HG03159 (cell line): ENCODE data around the gene ITPR3.
"Not testable (repeated sequence)": the region's sequence is repeated elsewhere in the genome, so short reads cannot be mapped to it uniquely, and the experiment has no call there.

Experiments used
- ATAC-seq: cut with Tn5 transposase; IDR thresholded peaks from one replicate; pipeline ENCODE4 v1.9.1; 2021; ENCODE audit warnings: mild to moderate bottlenecking, moderate library complexity; ENCODE audit not compliant: unreplicated experiment

The ITPR3 gene

GRCh38 chr6:33610779-33611732 lies 10.1 kb upstream of the ITPR3 start:
- no peak for ATAC-seq

GRCh38 chr6:33613146-33613794 lies 7.9 kb upstream of the ITPR3 start:
- no peak for ATAC-seq

DNA sequence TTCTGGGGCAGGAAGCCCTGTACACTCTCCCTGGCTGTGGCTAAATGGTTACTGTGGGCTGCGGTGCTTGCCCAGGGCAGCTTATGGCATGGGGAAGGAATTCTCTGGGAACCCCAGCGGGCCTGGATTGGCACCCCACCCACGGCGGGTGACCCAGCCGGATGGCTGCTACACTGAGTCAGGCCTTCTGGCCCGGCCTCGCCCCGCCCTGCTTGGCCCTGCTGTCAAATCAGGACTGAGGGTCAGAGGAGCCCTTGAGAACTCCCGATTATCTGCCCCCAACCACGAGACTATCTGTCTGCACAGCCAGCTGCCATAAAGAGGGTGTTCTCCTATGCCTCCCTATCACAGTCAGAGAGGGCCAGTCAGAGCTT lies 7.3 kb upstream of the ITPR3 start:
- no peak for ATAC-seq

DNA sequence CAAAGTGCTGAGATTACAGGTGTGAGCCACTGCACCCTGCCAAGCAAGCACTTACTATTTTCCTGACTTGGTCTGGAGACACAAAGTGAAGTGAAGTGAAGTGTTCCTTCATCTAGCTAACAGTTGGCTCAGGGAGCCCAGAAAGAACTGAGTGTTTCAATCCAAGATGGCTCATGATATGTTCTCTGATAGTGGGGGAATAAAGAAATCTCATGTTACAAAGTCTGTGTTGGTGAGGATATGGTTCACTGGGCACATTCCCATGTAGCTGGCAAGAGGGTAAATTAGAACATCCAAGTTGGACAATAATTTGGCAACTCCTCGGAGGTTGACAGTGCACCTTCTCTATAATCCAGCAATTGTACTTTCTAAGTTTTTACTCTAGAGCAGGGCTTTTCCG lies 5.0 kb upstream of the ITPR3 start:
- no peak for ATAC-seq

GRCh38 chr6:33616913-33617312 lies 4.2 kb upstream of the ITPR3 start:
- ATAC-seq: no peak

GRCh38 chr6:33619166-33619840 lies 1.8 kb upstream of the ITPR3 start:
- ATAC-seq: no peak

DNA sequence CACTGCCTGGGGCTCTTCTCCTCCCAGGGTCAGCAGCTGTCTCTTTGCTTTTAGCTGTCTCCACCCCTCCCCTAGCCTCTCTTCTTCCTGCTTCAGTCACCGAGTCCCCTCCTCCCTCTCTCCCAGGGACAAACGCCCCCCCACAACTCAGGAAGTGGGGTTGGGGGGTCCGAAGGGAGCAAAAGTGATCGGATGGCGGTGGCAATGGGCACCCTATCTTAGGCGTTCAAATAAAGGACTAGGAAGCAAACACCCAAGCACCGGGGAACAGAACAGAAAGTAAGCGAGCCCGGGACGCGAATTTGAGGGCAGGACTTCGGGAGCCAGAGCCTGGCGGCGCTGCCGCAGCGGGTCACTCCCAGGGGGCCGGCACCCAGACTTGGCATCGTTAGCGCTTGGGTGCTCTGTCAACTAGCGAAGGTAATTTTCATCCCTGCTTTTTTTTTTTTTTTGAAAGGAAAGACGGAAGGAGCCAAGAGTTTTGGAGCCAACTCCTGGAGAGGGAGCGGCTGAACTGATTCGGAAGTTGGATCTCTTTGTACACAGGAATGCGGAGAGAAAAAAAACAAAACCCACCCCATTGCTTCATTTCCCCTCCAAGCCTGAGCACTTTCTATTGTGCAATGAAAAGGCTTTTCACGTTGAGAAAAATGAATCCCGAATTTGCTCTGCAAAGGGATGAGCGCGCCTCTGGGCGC lies 815 bp upstream of the ITPR3 start:
- ATAC-seq: no peak

DNA sequence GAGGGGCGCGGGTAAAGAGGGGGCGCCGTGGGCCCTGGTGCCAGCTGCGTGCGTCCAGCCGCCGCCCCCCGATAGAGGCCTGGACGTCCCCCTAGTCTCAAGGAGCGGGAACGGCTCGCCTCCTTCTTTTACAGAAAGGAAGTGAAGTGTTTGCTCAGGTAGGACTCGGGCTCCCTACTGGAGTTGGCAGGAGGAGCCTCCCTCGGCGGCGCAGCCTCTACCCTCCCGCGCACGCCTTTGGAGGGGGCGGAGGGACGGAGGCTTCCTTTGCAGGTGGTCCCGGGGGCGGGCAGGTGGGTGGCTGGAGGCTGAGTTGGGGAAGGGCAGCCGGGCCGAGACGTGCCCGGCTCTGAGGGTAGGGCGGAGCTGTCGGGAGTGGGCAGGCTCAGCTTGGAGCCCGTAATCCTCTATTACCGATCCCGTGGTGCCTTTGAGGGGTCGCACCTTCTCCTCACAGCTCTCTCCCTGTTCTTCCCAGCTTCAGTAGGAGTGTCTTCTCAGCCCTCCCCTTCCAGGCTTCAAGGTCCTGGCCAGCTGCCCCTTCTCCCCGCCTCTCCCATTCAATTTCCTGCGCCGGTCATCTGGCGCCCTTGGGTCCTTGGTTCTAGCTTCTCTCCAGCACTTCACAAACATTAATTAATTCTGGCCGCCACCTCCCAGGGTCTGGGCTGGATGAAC lies 728 bp downstream of the ITPR3 start:
- ATAC-seq: peak; percentile 21

DNA sequence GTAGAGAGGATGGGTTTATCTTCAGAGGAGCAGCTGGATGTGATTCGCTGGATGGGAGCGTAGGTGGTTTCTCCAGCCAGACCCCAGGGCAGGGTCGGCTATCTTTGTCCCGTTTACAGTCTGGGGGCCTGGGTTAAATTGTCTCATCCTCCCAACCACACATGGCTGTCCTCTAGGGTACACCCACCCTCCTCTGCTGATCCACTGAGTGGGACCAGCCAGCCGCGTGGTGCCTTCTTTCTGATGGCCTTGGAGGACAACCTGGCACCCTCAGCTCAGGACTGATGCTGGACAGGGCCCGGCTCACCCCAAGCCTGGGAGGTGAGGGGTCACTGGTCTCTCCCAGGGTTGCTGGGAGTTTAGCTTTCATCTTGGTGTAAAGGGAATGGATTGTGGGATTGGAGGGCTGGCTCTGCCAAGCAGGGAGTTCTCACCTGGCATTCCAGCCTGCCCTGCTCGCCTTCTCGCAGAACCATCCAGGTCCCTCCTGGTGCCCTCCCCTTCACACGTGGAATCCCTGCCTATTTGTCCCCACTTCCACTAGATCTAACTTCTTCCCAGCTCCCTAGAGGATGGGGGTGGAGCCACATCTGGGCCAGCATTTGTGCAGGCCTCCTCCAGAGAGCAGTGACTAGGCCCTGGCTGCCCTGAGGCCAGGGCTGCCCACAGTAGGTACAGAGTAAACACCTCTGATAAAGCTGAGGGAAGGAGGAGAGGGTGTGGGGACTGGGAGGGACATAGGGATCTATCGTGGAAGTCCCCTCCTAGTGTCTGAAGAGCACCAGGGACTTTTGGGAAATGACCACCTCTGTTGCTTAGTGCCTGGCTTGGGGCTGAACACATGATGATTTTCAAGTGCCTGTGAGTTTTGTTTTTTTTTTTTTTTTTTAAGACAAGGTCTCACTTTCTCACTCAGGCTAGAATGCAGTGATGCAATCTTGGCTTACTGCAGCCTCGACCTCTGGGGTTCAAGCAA lies 1.6 kb downstream of the ITPR3 start:
- no peak for ATAC-seq

- ATAC-seq: no peak
Observed at GRCh38 chr6:33623895-33624381, 2.8 kb downstream of the ITPR3 start.

DNA sequence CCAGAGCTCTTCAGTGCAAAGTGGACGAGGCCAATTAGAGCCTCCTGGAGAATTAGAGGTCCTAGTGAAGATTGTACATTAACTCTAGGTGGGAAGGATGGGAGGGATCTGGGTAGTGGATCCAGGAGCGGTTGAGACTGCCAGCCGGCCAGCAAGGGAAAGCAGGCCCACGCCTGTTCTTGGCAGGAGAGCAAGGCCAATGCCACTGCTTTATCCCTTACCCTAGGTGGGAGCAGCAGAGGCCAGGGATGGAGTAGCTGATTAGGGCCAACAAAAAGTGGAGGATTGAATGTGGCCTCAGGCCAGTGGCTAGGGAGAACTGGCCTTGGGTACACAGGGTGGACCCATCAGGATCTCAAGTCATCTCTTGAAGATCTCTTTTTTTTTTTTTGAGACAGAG lies 3.7 kb downstream of the ITPR3 start:
- no peak for ATAC-seq

DNA sequence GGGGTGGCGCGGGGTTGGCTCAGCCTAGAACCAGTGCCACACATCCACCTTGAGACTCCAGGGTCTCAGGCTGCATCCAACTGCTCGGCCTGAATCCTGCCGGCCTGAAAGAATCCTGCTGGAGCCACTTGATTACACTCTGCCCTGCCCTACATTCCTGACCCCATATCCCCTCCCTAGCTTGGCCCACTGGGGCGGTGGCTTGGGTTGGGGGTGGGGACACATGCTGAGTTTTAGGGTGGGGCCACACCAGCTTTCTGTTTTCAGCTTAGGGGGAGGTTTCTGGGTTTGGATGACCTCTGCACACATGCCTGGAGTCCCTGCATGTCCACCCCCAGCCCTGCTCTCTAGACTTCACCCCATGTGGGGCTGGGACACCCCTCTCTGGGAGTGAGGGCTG lies 6.8 kb downstream of the ITPR3 start:
- no peak for ATAC-seq

DNA sequence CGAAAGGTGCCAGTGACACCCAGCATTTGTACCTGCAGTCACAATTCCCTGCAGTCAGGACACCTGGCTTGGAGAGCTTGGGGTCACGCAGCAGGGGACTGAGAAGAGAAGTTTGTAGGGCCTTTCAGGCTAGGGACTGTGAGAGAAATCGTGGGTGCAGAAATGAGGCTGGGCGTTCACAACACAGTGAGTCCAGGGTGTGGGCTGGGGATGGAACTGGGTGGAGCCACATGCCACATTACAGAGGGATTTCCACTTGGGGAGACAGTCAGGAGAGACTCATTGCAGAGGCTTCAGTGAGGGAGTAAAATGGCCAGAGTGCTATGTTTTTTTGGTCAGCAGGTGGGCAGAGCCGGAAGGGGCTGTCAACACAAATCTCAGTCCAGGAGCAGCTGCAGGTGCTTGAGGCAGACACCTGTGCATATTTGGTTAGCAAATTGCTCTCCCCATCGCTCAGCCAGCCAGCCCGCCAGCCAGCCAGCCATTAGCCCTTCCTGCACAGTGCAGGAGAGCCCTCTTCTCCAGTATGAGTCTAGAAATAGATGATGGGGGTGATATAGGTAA lies 7.4 kb downstream of the ITPR3 start:
- no peak for ATAC-seq

DNA sequence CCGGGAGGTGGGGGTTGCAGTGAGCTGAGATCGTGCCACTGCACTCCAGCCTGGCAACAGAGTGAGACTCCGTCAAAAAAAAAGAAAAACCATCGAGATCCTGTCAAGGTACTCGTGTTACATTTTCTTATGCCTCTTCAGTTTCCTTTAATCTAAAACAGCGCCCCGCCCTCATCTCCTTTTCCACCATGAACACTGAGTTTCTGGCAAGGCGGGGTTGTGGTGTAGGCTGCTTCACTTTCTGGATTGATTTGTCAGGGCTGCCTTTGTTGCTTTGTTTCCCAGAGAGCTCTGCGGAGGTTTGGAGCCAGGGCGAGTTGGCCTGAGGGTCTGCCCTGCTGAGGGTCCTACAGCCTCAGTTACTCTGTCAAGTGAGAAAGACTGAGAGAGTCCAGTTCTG lies 8.9 kb downstream of the ITPR3 start:
- ATAC-seq: no peak

DNA sequence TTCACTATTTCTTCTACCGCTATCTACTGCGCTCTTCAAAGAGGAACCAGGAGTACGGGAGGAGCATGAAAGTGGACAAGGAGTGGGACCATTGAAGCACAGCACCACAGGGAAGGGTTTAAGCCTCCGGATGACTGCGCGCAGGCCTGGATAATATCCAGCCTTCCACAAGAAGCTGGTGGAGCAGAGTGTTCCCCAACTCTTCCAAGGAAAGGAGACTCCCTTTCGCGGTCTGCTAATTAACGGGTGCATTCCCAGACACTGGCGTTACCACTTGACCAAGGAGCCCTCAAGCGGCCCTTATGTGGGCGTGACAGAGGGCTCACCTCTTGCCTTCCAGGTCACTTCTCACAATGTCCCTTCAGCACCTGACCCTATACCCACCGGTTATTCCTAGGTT lies 10.4 kb downstream of the ITPR3 start:
- not testable (repeated sequence) for ATAC-seq

DNA sequence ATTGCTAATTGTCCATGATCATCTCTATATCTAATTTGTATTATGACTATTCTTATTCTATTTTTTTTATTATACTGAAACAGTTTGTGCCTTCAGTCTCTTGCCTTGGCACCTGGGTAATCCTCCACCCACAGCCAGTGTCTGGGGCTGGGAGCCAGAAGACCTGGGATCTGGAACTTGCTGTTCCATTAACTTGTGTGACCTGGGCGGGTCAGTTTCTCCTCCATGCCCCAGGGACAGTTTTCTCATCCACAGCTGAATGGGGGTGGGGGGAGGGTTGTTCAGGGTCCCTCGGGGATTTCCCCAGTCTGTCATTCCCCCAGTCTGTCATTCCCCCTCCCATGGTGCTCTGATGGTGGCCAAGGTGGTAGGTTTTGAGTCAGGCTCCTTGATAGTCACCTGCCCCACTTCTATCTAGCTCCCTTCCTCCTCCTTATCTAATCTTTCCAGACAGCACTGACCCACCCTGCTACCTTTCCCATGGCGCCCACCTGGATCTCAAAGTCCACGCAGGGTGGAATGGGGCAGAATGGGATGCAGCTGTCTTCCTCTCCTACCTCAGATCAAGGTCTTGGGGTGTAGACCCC lies 10.9 kb downstream of the ITPR3 start:
- ATAC-seq: no peak

DNA sequence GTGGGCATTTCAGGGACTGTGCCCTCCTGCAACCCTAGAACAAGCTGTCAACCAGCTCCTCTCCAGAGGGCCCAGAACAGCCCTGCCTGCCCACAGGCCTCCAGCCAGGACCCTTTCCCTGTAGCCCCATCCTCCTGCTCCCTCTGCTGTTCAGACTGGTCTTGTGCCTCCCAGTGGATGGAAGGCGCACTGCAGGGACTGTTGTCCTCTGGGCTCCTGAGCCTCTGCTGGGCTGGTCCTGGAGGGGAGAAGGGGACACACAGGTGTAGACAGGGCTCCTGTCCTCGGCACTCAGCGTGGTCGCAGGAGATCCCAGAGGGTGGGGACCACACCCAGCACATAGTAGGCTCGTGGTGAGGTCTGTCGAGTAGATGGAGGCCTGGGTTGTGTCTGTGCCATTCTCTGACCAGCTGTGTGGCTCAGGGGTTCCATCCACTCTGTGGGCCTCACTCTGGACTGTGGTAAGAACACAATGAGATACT lies 11.5 kb downstream of the ITPR3 start:
- ATAC-seq: no peak

GRCh38 chr6:33633084-33633461 lies 12.0 kb downstream of the ITPR3 start:
- ATAC-seq: no peak
